Natural killer cell treated with Interleukin-12 subunit alpha and Interleukin-12 subunit beta and Interleukin-15 and Interleukin-18, amount 100 ng/mL, for 72 hours (primary cell): ENCODE measurements around the gene TIMP3. TPM values are rescaled to one million over a fixed set of nuclear protein-coding genes. Genes with fewer than 3 reads are reported as not detected.
A peak's percentile ranks its signal among the peaks of the same experiment; 100 is the strongest.

Experiments used
- ATAC-seq, 2 donors: fragments of 150-1000 bp; cut with Tn5 transposase in 1 of 2; sonication (Bioruptor Pico), chemical (Tn5 transposase) in 1 of 2; 2 replicates each; pipeline ENCODE4 v1.10.0; 2021
- DNase-seq: peaks from one replicate; pipeline ENCODE4 v3.0.0; 2022; ENCODE audit warnings: low spot score
- H3K27ac Mint-ChIP-seq, 2 donors: 1 replicate in 1 of 2; 2 replicates in 1 of 2; pipeline ENCODE4 v1.8.0; 2022; ENCODE audit warnings: mixed read lengths in 2 of 2, mild to moderate bottlenecking in 1 of 2, moderate library complexity in 1 of 2
- H3K27me3 Mint-ChIP-seq, 2 donors: 1 replicate in 1 of 2; 2 replicates in 1 of 2; pipeline ENCODE4 v1.8.0; 2022; ENCODE audit warnings: mixed read lengths in 2 of 2
- H3K36me3 Mint-ChIP-seq: one replicate; pipeline ENCODE4 v1.8.0; 2022; ENCODE audit warnings: mixed read lengths
- H3K4me1 Mint-ChIP-seq, 2 donors: 1 replicate in 1 of 2; 2 replicates in 1 of 2; pipeline ENCODE4 v1.8.0; 2022; ENCODE audit warnings: low read depth in 2 of 2, mixed read lengths in 2 of 2, mild to moderate bottlenecking in 1 of 2
- H3K4me3 Mint-ChIP-seq: one replicate; pipeline ENCODE4 v1.8.0; 2022; ENCODE audit warnings: mixed read lengths
- H3K9me3 Mint-ChIP-seq: 2 replicates; pipeline ENCODE4 v1.8.0; 2022; ENCODE audit warnings: mixed read lengths
- total RNA-seq, 2 donors: library from RNA; stranded (reverse); gene quantifications; one replicate each; pipeline ENCODE4 v1.2.3, GENCODE V29; 2022

The TIMP3 gene
- total RNA-seq, 2 donors from 2014 or later, result not detected

DNA sequence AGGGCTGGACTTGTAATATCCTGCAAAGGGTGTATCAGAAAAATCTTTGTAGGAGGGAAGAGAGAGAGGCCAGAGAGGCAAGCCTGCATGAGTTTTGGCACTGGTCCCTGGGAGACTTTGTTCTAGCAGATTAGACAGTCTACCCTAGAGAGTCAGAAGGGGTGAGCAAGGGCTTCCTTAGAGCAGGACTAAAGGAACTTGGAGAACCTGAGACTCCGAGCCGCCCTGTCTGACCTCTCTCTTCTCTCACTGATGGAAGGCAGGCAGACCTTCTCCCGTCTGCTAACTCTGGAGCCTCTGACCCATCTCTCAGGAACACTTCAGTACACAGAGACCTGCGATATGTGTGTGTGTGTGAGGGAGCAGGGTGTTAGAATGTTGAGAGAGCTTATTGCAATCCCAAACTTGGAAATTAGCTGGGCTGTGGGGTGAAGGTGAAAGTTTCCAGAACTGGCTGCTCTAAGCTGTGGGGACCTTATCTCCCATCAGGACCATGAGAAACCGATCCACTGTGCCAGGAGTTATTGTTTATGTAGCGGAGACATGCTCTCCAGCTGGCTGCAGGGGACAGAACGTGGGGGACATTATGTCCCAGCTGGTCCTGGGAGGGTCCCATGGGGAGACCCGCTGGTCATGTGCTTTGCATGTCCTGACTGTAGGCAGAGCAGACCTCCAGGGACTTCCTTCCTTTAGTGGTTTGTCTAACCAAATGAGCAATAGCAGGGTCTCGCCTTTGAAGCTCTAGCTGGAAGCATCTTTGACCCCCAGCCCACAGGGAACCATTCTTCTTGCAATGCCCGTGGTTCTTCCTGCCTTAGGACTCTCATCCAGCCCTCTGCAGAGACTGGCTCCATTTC lies 51.1 kb downstream of the TIMP3 start:
- Mint-ChIP-seq H3K27ac (no peak overlapping the region), H3K36me3 (no peaks in the 10 kb centered on the region), H3K4me1 (peaks cover 0 to 5% of the 10 kb centered on the region in 2 donors), H3K9me3 (no peaks in the 10 kb centered on the region), H3K27me3 (peaks cover 12 to 16% of the 10 kb centered on the region in 2 donors), H3K4me3 (no peak overlapping the region)
- ATAC-seq, result peak in 1 of 2 donors; percentile 3
- DNase-seq, result peak; percentile 50

DNA sequence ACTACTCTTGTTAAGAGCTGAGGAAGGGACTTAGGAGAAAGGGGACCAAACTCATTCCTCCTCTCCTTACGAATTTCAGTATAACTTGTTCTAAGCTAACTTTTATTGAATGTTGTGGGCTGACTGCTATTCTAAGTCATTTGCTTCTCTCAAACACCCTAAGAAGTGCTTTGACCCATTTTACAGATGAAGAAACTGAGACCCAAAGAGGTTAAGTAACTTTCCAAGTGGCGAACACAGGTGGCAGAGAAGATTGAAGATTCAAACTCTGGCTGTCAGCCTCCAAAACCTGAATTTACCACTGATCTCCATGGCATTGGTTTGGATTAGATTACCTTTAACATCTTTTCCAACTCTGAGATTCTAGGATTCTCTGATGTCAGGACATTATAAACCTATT lies 52.2 kb downstream of the TIMP3 start:
- ATAC-seq (no peak), DNase-seq (no peak)
- no peaks in the 10 kb centered on the region for H3K36me3 Mint-ChIP-seq

DNA sequence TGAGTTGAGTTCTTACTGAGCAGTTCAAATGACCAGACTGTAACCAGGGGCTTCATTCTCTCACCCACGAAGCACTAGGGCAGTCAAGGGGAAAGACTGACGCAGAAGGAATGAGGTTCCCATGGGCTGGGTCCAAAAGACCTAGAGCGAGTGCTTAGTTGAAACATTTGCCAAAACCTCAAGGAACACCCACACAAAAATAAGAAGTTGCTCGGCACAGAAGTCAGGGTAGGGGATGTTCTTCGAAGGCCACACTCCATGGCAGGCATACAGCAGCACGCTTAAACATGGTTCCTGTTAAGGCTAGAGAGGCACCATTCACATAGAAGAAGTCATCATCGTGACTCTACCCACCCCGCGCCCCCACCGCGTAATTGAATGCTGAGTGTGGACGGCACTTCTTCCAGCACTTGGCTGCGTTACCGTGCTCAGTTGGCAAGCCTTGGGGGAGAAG lies 52.9 kb downstream of the TIMP3 start:
- no peaks in the 10 kb centered on the region for H3K9me3 Mint-ChIP-seq
- H3K36me3 Mint-ChIP-seq, result no peaks in the 10 kb centered on the region

More for the DNA sequence above, 52.2 kb downstream of the TIMP3 start:
- Mint-ChIP-seq H3K4me3 (no peak overlapping the region), H3K27me3 (peaks cover 6 to 8% of the 10 kb centered on the region in 2 donors), H3K9me3 (no peaks in the 10 kb centered on the region), H3K27ac (no peak overlapping the region), H3K4me1 (no peaks in the 10 kb centered on the region)

DNA sequence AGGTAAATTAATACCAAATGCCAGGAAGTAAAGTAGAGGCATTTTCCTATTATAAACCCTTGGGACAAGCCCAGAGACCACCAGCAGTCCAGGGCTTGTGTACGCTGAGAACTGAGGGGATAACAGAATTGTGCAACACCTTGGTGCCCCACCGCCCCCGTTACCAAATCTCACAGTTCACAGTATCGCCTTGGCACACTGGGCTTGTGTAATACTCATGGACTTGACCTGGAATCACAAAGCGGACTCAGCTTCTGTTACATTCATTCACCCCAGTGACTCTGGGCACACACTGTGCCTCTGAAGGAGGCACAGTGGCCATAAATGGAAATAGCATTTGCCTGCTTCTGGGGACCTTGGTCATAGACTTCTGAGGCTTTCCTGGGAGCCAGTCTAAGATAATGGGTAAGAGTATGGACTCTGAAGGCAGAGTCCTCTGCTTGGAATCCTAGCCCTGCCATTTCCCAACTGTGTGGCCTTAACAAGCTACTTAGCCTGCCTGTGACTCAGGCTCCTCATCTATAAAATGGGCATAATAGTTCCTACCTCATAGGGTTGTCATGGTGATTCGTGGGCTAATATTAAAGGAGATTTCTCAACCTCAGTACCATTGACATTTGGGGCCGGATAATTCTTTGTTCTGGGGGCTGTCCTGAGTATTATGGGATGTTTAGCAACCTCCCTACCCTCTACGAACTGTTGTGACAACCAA lies 53.7 kb downstream of the TIMP3 start:
- H3K9me3 Mint-ChIP-seq, result no peaks in the 10 kb centered on the region
- no peak overlapping the region for H3K27ac Mint-ChIP-seq
- no peak overlapping the region for H3K4me3 Mint-ChIP-seq
- DNase-seq, result peak; percentile 10
- no peak for ATAC-seq
- peaks cover 8 to 13% of the 10 kb centered on the region in 2 donors for H3K27me3 Mint-ChIP-seq
- H3K4me1 Mint-ChIP-seq, result no peaks in the 10 kb centered on the region
- H3K36me3 Mint-ChIP-seq, result no peaks in the 10 kb centered on the region

More for the DNA sequence above, 52.9 kb downstream of the TIMP3 start:
- ATAC-seq (no peak), DNase-seq (peak; percentile 1)
- peaks cover 7 to 8% of the 10 kb centered on the region in 2 donors for H3K27me3 Mint-ChIP-seq
- no peak overlapping the region for H3K27ac Mint-ChIP-seq
- H3K4me1 Mint-ChIP-seq, result no peaks in the 10 kb centered on the region
- H3K4me3 Mint-ChIP-seq, result no peak overlapping the region

DNA sequence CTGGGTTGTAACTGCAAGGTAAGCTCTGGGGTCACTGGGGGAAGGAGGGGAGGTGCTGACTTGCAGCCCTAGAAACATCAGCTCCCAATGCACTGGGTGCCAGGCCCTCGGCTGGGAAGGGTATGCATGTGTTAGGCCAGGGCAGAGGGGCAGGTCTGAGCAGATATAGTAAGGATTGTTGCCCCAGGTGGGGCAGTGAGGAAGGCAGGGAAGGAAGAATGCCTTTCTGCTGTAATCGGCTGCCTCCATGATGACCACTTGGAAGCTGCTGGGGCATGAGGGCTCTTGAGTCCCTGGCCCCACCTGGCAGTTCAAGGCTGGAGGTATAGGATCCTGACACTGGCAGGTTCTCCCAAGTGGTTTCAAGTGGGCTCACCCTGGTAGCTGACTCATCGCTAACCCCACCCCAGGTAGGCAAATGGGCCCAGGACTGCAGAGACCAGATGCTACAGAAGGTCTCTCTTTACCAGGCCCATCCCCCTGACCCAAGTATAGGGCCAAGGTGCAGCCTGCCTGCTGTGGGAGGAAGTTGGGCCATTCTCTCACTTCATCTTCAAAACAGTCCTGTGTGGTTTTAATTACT lies 56.7 kb downstream of the TIMP3 start:
- no peak overlapping the region for H3K4me3 Mint-ChIP-seq

DNA sequence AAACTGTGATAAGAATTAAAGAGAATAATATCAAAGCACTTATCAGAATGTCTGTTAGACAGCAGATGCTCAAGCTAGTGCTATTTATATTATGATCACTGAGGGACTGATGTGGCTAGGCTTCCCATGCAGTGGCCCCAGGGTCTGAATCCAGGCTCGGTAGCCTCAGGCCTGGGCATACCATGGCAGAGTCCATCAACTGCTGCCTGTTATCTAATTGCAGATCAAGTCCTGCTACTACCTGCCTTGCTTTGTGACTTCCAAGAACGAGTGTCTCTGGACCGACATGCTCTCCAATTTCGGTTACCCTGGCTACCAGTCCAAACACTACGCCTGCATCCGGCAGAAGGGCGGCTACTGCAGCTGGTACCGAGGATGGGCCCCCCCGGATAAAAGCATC lies 57.5 kb downstream of the TIMP3 start:
- H3K4me1 Mint-ChIP-seq, result no peaks in the 10 kb centered on the region
- no peak overlapping the region for H3K27ac Mint-ChIP-seq
- H3K36me3 Mint-ChIP-seq, result no peaks in the 10 kb centered on the region
- DNase-seq (peak; percentile 13), ATAC-seq (no peak)
- H3K9me3 Mint-ChIP-seq, result no peaks in the 10 kb centered on the region
- peaks cover 4 to 7% of the 10 kb centered on the region in 2 donors for H3K27me3 Mint-ChIP-seq
- no peak overlapping the region for H3K4me3 Mint-ChIP-seq

More for the DNA sequence above, 56.7 kb downstream of the TIMP3 start:
- no peak for ATAC-seq
- DNase-seq, result peak; percentile 28
- H3K27ac Mint-ChIP-seq, result no peak overlapping the region
- no peaks in the 10 kb centered on the region for H3K36me3 Mint-ChIP-seq
- H3K9me3 Mint-ChIP-seq, result no peaks in the 10 kb centered on the region
- H3K27me3 Mint-ChIP-seq, result peaks cover 4 to 7% of the 10 kb centered on the region in 2 donors
- H3K4me1 Mint-ChIP-seq, result no peaks in the 10 kb centered on the region

DNA sequence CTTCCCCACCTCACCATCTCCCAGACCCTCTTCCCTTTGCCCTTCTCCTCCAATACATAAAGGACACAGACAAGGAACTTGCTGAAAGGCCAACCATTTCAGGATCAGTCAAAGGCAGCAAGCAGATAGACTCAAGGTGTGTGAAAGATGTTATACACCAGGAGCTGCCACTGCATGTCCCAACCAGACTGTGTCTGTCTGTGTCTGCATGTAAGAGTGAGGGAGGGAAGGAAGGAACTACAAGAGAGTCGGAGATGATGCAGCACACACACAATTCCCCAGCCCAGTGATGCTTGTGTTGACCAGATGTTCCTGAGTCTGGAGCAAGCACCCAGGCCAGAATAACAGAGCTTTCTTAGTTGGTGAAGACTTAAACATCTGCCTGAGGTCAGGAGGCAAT lies 58.2 kb downstream of the TIMP3 start:
- ATAC-seq (no peak), DNase-seq (peak; percentile 6)
- Mint-ChIP-seq H3K4me1 (no peaks in the 10 kb centered on the region), H3K36me3 (no peaks in the 10 kb centered on the region), H3K9me3 (no peaks in the 10 kb centered on the region), H3K4me3 (no peak overlapping the region), H3K27me3 (peaks cover 4 to 7% of the 10 kb centered on the region in 2 donors), H3K27ac (no peak overlapping the region)

DNA sequence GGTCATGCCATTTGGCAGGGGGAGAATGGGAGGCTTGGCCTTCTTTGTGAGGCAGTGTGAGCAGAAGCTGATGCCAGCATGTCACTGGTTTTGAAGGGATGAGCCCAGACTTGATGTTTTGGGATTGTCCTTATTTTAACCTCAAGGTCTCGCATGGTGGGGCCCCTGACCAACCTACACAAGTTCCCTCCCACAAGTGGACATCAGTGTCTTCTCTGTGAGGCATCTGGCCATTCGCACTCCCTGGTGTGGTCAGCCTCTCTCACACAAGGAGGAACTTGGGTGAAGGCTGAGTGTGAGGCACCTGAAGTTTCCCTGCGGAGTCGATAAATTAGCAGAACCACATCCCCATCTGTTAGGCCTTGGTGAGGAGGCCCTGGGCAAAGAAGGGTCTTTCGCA lies 59.8 kb downstream of the TIMP3 start:
- H3K36me3 Mint-ChIP-seq, result no peaks in the 10 kb centered on the region
- H3K4me1 Mint-ChIP-seq, result no peaks in the 10 kb centered on the region
- H3K27me3 Mint-ChIP-seq, result peaks cover 3 to 13% of the 10 kb centered on the region in 2 donors
- no peaks in the 10 kb centered on the region for H3K9me3 Mint-ChIP-seq
- no peak overlapping the region for H3K27ac Mint-ChIP-seq
- H3K4me3 Mint-ChIP-seq, result no peak overlapping the region
- DNase-seq, result peak; percentile 12
- no peak for ATAC-seq

DNA sequence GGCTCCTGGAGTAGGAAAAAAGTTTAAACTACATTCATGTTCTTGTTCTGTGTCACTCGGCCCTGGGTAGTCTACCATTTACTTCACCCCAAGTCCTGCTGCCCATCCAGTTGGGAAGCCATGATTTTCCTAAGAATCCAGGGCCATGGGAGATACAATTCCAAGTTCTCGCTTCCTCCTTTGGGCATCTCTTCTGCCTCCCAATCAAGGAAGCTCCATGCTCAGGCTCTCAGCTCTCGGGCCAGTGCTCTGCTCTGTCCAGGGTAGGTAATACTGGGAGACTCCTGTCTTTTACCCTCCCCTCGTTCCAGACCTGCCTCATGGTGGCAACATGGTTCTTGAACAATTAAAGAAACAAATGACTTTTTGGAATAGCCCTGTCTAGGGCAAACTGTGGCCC lies 60.6 kb downstream of the TIMP3 start:
- no peaks in the 10 kb centered on the region for H3K36me3 Mint-ChIP-seq
- no peaks in the 10 kb centered on the region for H3K9me3 Mint-ChIP-seq
- peaks cover 3 to 13% of the 10 kb centered on the region in 2 donors for H3K27me3 Mint-ChIP-seq
- H3K27ac Mint-ChIP-seq, result no peak overlapping the region
- ATAC-seq, result no peak
- no peak overlapping the region for H3K4me3 Mint-ChIP-seq
- no peak for DNase-seq
- no peaks in the 10 kb centered on the region for H3K4me1 Mint-ChIP-seq

DNA sequence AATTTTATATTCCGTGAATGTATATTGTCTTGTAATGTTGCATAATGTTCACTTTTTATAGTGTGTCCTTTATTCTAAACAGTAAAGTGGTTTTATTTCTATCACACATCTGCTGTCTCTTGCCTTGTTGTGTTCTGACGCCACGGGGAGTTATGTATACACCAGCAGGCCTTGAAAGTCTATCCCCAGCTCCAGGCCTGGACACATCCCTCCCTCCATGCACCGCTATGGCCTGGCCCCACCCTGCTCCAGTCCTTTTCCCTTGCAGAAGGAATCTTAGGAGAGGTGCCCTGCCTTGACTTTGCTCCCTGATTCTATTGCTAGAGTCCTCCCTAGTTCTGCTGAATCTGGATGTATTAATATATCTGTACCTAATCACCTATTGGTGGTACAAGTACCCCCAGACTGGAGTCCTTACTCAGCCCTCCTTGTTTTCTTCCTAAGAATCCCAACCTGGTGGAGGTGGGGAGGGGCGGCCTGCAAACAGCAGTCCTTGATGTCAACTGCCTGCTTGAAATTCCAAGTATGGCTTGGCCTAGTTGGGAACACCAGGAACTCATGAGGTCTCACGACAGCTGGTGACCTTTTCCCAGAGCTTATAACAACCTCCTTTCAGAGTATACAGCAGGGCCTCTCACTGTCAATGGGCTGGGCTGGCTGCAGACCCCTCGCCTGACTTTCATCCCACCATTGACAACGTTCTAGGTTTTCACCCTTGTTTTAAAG lies 61.6 kb downstream of the TIMP3 start:
- Mint-ChIP-seq H3K4me3 (no peak overlapping the region), H3K27ac (no peak overlapping the region), H3K36me3 (no peaks in the 10 kb centered on the region), H3K4me1 (no peaks in the 10 kb centered on the region), H3K27me3 (peaks cover 6 to 13% of the 10 kb centered on the region in 2 donors), H3K9me3 (no peaks in the 10 kb centered on the region)
- DNase-seq (peak; percentile 12), ATAC-seq (no peak)

DNA sequence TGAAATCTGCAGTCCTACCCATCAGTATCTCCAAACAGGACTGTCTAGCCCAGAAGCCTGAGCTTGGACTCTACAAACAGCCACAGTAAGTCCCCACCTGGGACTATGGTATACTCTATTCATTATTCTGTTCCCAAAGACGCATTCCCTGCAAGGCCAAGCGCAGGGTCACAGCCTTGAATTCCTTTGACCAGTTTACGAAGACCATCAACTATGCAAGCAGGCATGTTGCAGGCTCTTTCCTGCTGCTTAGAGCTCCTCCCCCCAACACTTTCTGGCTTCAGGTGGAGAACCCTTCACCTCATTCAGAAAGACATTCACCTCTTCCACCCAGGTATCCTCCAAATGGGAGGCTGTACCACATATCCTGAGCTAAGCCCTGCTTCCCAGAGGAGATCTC lies 62.5 kb downstream of the TIMP3 start:
- Mint-ChIP-seq H3K4me1 (no peaks in the 10 kb centered on the region), H3K27me3 (peaks cover 6 to 13% of the 10 kb centered on the region in 2 donors), H3K36me3 (no peaks in the 10 kb centered on the region), H3K9me3 (no peaks in the 10 kb centered on the region), H3K27ac (no peak overlapping the region), H3K4me3 (no peak overlapping the region)
- ATAC-seq (no peak), DNase-seq (no peak)

DNA sequence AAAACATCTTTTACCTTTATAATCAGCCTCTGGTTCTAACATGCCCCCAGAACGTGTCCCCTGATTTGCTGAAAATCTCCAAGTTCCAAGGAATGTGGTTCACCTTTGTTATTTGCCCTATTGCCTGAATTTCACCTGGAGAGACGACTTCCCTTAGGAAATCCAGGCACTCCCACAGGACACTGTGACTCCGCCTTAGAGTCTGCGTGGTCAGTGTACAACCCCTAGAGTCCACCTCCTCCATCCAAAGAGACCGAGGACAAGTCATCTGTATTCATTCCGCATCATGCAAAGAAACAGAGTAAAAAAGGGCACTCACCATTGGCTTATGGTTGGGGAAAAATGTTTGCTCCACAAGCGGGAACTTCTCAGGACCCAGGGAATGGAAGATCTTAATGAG lies 63.1 kb downstream of the TIMP3 start:
- Mint-ChIP-seq H3K36me3 (no peaks in the 10 kb centered on the region), H3K9me3 (no peaks in the 10 kb centered on the region), H3K4me1 (no peaks in the 10 kb centered on the region), H3K4me3 (no peak overlapping the region), H3K27me3 (peaks cover 6 to 10% of the 10 kb centered on the region in 2 donors), H3K27ac (no peak overlapping the region)
- no peak for DNase-seq
- ATAC-seq, result no peak

DNA sequence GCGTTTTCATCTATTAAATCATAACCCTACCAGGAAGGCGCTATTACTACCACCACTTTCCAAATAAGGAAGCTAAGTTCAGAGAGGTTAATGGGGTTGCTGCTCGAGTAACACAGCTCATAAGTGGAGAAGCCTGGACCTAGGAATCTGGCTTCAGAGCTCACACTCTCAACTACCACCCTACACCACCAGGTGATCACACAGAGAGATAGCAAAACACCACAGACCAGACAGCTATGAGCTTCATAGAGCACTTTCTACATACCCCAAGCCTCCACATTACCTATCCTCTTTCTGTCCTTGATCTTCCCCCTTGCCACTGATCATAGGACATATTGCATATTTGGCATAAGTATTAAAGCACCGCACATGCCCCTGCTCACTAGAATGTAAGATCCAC lies 65.4 kb downstream of the TIMP3 start:
- no peak overlapping the region for H3K27ac Mint-ChIP-seq

More for the DNA sequence above, 65.4 kb downstream of the TIMP3 start:
- Mint-ChIP-seq H3K4me3 (no peak overlapping the region), H3K4me1 (no peaks in the 10 kb centered on the region), H3K27me3 (peaks cover 8% of the 10 kb centered on the region in 2 donors), H3K36me3 (no peaks in the 10 kb centered on the region), H3K9me3 (no peaks in the 10 kb centered on the region)
- ATAC-seq (no peak), DNase-seq (no peak)
